ENCODE data around the gene ABCA6.

Gene ABCA6, protein sequence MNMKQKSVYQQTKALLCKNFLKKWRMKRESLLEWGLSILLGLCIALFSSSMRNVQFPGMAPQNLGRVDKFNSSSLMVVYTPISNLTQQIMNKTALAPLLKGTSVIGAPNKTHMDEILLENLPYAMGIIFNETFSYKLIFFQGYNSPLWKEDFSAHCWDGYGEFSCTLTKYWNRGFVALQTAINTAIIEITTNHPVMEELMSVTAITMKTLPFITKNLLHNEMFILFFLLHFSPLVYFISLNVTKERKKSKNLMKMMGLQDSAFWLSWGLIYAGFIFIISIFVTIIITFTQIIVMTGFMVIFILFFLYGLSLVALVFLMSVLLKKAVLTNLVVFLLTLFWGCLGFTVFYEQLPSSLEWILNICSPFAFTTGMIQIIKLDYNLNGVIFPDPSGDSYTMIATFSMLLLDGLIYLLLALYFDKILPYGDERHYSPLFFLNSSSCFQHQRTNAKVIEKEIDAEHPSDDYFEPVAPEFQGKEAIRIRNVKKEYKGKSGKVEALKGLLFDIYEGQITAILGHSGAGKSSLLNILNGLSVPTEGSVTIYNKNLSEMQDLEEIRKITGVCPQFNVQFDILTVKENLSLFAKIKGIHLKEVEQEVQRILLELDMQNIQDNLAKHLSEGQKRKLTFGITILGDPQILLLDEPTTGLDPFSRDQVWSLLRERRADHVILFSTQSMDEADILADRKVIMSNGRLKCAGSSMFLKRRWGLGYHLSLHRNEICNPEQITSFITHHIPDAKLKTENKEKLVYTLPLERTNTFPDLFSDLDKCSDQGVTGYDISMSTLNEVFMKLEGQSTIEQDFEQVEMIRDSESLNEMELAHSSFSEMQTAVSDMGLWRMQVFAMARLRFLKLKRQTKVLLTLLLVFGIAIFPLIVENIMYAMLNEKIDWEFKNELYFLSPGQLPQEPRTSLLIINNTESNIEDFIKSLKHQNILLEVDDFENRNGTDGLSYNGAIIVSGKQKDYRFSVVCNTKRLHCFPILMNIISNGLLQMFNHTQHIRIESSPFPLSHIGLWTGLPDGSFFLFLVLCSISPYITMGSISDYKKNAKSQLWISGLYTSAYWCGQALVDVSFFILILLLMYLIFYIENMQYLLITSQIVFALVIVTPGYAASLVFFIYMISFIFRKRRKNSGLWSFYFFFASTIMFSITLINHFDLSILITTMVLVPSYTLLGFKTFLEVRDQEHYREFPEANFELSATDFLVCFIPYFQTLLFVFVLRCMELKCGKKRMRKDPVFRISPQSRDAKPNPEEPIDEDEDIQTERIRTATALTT (N-terminal part only)

DNA sequence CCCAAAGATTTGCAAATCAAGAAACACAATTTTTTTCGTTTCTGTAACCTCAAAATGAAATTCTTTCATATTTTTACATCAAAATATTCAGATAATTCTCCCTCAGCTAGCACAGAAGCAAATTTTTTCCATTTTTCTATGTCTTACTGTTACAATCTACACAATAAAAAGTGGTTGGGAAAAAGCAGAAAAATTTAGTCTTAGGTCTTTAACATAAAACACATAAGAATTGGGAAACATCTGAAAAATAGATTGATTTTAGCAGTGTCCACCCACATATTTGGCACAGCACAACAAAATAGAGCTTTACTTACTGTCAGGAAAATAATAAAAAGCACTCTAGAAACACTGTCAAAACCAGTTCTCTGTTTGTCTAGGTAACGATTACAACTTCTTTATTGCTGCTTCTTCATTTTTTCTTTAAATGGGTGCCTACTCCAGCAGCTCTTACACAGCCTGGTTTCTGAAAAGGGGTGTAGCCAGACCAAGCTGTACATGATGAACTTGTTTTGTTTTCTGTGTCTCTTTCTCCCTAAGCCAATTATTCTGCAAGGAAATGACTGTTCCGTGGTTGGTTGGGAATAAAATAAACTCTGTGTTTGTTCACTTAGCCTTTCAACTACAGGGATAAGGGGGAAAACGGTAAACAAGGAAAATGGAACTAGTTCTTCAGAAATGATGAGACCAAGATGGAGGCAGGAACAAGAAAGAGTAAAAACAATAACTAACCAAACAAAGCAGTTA lies at the start of gene ABCA6:
TSS of gene ABCA6 (minus strand) at position 465 of the 744 bp plus-strand sequence. CDS start 1,192 bp downstream, outside the sequence.
- DNase-seq (ENCODE audit: low read depth): no peak
- H3K4me3 ChIP-seq (ENCODE audit: low read depth, low read length): no peak within 1 kb of the TSS
- TF ChIP-seq, protein P1, sequence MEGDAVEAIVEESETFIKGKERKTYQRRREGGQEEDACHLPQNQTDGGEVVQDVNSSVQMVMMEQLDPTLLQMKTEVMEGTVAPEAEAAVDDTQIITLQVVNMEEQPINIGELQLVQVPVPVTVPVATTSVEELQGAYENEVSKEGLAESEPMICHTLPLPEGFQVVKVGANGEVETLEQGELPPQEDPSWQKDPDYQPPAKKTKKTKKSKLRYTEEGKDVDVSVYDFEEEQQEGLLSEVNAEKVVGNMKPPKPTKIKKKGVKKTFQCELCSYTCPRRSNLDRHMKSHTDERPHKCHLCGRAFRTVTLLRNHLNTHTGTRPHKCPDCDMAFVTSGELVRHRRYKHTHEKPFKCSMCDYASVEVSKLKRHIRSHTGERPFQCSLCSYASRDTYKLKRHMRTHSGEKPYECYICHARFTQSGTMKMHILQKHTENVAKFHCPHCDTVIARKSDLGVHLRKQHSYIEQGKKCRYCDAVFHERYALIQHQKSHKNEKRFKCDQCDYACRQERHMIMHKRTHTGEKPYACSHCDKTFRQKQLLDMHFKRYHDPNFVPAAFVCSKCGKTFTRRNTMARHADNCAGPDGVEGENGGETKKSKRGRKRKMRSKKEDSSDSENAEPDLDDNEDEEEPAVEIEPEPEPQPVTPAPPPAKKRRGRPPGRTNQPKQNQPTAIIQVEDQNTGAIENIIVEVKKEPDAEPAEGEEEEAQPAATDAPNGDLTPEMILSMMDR (IDR thresholded peaks at IDR 0.05; ENCODE audit: insufficient read depth, low read depth, low read length, missing control alignments): no peak

DNA sequence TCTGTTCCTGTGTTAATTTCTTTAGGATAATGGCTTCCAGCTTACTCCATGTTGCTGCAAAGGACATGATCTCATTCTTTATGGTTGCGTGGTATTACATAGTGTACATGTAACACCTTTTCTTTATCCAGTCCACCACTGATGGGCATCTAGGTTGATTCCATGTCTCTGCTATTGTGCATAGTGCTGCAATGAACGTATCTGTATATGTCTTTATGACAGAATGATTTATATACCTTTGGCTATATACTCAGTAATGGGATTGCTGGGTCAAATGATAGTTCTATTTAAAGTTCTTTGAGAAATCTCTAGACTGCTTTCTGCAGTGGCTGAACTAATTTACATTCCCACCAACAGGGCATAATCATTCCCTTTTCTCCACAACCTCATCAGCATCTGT lies 47.1 kb upstream of the ABCA6 start:
- H3K4me3 ChIP-seq (ENCODE audit: low read depth, low read length): no peak overlapping the region
- DNase-seq (ENCODE audit: low read depth): no peak
- TF ChIP-seq, protein P1 (IDR thresholded peaks at IDR 0.05; ENCODE audit: insufficient read depth, low read depth, low read length, missing control alignments): no peak

DNA sequence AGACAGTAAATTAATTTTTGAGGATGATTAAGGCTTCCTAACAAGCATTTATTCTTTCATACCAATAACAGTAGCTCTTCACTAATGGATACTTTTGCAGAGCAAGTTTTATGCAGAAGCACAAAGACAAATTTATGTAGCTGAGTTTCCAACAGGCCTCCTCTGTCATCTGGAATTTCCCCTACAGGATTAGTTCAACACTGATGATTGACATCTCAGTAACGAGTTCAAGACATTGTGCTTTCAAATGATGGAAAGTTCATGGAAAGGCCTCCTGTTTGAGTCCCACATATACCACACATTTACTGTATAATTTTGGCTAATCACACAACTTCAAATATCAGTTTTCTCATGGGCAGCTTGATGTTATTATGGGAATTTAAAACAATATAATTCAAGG lies 46.4 kb upstream of the ABCA6 start:
- H3K4me3 ChIP-seq (ENCODE audit: low read depth, low read length): no peak overlapping the region
- no peak for DNase-seq (ENCODE audit: low read depth)
- TF ChIP-seq, protein P1 (IDR thresholded peaks at IDR 0.05; ENCODE audit: insufficient read depth, low read depth, low read length, missing control alignments): no peak

DNA sequence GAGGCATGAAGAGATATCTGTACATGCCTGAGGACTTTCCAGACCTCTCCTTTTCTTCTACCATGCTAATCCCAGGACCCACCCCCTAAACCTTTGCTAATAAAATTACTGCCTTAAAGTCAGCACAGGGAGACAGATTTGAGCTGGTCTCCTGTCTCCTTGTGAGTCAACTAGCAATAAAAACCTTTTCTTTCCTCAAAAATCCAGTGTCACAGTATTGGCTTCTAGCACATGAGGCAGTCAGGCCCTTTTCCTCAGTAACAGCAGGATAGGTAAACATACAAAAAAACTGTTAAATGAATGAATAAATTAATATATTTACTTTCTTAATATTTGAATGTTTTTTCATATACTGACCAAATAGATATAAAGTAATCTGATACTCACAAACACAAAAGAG lies 45.6 kb upstream of the ABCA6 start:
- no peak overlapping the region for H3K4me3 ChIP-seq (ENCODE audit: low read depth, low read length)
- TF ChIP-seq, protein P1 (IDR thresholded peaks at IDR 0.05; ENCODE audit: insufficient read depth, low read depth, low read length, missing control alignments): no peak
- no peak for DNase-seq (ENCODE audit: low read depth)

DNA sequence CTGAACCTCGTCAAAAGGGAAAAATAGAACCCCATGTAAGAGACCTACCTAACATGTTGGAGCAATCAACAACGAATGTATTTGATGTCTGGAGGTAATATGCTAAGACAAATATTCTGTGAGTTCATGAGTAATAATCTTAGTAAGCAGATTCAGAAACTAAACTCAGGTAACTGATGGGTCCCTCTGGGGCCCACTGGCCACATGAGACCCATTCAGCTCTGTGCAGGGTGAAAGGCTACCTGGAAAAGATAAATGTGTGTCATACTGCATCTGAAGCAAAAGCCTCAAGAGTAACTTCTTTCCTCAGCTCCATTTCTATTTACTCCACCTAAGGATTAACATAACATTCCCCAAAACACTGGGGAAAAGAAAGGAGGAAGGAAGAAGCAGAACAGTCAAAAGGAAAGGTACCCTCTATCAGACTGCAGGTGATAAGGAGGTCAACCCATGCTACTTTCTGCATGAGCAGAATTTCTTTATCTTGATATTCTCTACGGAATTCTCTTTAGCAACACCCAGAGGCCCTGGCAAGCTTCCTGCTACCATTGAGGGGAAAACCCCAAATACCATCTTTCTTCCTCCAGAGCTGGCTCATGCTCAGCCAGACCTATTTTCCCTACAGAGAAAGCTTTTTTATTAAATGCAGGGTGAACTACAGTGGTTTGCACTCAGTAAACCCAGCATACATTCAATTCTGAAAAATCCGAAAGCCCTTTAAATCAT lies 37.7 kb upstream of the ABCA6 start:
- TF ChIP-seq, protein P1 (IDR thresholded peaks at IDR 0.05; ENCODE audit: insufficient read depth, low read depth, low read length, missing control alignments): no peak
- H3K4me3 ChIP-seq (ENCODE audit: low read depth, low read length): no peak overlapping the region
- peak; percentile 8 for DNase-seq (ENCODE audit: low read depth)

Measured in GM12865 (cell line).